Metanephros (tissue), 2 donors: ENCODE results near the gene C16orf87. TPM values are rescaled to one million over a fixed set of nuclear protein-coding genes. Genes with fewer than 3 reads are reported as not detected.

Experiments used
- small RNA-seq: library from RNA; depleted of rRNA; stranded (forward); fragments of <200 nt; gene quantifications from one replicate; pipeline ENCODE3, GENCODE V24; 2014; ENCODE audit warnings: low replicate concordance
- total RNA-seq: library from RNA; depleted of rRNA; stranded (reverse); fragments of >200 nt; gene quantifications from one replicate; pipeline ENCODE4 v1.2.3, GENCODE V29; 2014

C16orf87 gene, protein sequence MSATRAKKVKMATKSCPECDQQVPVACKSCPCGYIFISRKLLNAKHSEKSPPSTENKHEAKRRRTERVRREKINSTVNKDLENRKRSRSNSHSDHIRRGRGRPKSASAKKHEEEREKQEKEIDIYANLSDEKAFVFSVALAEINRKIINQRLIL
- 11.6 TPM for total RNA-seq

DNA sequence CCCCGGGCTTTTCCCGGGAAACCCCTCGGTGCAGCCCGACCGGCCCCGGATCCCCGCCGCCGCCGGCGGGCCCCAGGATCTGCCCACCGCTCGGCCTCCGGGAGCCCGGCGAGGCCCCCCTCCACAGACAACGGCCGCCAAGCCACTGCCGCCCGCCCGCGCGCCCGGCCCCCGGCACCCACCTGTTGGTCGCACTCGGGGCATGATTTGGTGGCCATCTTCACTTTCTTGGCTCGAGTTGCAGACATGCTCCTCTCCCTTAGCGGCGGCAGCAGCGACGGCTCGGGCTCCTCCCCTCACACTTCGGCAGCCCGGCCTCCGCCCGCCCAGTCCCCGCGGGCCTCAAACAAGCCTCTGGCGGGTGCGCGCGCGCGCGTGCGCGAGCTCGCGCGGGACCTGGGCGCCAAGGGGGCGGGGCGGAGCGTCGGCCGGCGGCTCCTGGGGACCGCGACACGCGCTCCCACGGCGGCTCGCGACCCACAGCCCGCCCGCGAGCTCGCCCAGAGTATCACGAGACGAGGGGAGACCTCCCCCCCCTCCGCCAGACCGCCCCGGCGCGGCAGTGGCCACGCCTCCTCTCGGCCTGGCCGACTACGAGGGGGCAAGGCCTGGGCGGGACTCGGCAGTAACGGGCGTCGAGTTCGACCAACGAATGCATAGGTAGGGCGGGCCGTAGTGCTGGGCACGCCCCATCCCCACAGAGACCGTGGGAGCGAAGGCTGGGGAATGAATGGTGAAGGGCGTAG, at the start of gene C16orf87:
Gene C16orf87, minus strand, starts transcription at position 279 of the 746 bp plus-strand sequence. Its CDS starts 31 bp downstream, at position 248.

DNA sequence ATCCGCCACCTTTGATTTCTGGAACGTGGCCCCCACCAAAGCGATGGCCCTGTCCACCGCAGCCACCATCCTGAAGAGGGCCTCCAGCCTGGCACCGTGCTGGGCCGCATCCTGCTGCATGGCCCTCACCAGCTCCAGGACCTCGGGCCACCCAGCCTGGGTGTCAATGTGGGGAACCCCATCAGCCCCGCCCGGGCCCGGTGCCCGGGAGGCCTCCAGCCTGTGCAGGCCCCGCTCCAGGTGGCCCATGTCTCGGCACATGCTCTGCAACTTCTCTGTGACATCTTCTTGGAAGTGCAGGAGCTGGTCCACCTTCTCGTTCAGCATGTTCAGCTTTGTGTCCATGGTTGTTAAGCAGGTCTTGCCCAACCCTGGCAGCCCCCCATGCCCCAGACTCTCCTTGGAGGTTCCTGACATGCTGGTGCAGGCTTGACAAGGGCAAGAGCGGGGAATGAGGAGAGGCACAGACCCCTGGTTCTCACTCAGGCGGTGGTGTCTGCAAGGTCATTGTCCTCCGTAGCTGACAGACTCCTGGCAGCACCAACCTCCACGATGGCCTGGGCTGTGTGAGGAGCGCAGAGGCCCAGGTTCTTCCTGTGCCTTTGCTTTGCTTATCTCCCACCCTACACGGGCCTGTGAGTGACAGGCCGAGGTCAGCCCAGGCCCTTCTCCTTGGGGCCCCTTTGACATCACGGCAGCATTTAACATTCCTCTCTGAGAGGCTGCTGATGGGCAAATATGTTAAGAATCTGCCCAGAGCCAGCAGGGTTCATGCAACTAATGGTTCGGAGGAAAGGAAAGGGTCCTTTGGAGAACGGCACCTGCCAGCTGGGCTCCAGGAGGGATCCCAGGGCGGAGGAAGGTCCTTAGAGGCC, 83.0 kb downstream of the C16orf87 start, which contains the start of gene MYLK3:
Gene MYLK3, minus strand, starts transcription at position 568 of the 875 bp plus-strand sequence. Its CDS starts 151 bp downstream, at position 417.

Small RNAs within 50 kb of the gene (small RNA-seq; reads per million reads assigned to genes)
- not detected for gene AC007225.2

Other genes with a start within 250 kb of the C16orf87 start
- 6.0 TPM for gene SHCBP1, start 209.8 kb downstream of the C16orf87 start, total RNA-seq
- gene VPS35, start 142.0 kb downstream of the C16orf87 start, total RNA-seq, result 86.1 TPM
- 10.8 TPM for gene ORC6, start 141.5 kb downstream of the C16orf87 start, total RNA-seq
- 15.2 TPM for gene MYLK3, start 82.8 kb downstream of the C16orf87 start, total RNA-seq
- gene GPT2, start 53.2 kb upstream of the C16orf87 start, total RNA-seq, result 29.4 TPM
- gene DNAJA2, start 142.5 kb upstream of the C16orf87 start, total RNA-seq, result 53.9 TPM